NT2/D1 (cell line): ENCODE measurements around the gene NAE1.
"Not testable (repeated sequence)": the region's sequence is repeated elsewhere in the genome, so short reads cannot be mapped to it uniquely, and the experiment has no call there.

Experiments used
- SUZ12 ChIP-seq: IDR thresholded peaks from 2 replicates; pipeline ENCODE4 v1.6.1; 2011; ENCODE audit not compliant: insufficient read length, insufficient read depth; ENCODE audit errors: extremely low read depth
- YY1 ChIP-seq: IDR thresholded peaks from 2 replicates; pipeline ENCODE4 v1.6.1; 2011; ENCODE audit not compliant: insufficient read length, insufficient read depth
- ZNF274 ChIP-seq: IDR thresholded peaks from 2 replicates; pipeline ENCODE4 v1.6.1; 2011; ENCODE audit warnings: mild to moderate bottlenecking, low read depth, low read length

DNA sequence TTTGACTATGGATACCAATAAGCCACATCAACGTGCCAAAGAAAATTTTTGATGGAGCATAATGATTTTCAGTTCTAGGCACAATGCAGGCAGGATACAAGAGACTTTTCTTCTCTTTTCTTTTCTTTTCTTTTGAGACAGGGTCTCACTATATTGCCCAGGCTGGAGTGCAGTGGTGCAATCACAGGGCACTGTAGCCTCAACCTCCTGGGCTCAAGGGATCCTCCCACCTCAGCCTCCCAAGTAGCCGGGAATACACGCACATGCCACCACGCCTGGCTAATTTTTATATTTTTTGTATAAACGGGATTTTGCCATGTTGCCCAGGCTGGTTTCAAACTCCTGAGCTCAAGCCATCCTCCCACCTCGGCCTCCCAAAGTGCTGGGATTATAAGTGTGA is 36.8 kb downstream of the NAE1 start:
- TF ChIP-seq SUZ12, YY1, ZNF274: not testable (repeated sequence)
